Activated CD4-positive, alpha-beta T cell treated with anti-CD3 and anti-CD28 coated beads, Interleukin-10, Interleukin-2, amounts not matched to agents 100 ng/mL and 50 ng/mL, durations not matched to agents 16 hours and 8 hours (primary cell): ENCODE measurements around the gene ROPN1B.
"Not testable (repeated sequence)": the region's sequence is repeated elsewhere in the genome, so short reads cannot be mapped to it uniquely, and the experiment has no call there.

Source experiments
- DNase-seq: peaks from one replicate; pipeline ENCODE4 v3.0.0-alpha.2; 2020

ROPN1B gene

DNA sequence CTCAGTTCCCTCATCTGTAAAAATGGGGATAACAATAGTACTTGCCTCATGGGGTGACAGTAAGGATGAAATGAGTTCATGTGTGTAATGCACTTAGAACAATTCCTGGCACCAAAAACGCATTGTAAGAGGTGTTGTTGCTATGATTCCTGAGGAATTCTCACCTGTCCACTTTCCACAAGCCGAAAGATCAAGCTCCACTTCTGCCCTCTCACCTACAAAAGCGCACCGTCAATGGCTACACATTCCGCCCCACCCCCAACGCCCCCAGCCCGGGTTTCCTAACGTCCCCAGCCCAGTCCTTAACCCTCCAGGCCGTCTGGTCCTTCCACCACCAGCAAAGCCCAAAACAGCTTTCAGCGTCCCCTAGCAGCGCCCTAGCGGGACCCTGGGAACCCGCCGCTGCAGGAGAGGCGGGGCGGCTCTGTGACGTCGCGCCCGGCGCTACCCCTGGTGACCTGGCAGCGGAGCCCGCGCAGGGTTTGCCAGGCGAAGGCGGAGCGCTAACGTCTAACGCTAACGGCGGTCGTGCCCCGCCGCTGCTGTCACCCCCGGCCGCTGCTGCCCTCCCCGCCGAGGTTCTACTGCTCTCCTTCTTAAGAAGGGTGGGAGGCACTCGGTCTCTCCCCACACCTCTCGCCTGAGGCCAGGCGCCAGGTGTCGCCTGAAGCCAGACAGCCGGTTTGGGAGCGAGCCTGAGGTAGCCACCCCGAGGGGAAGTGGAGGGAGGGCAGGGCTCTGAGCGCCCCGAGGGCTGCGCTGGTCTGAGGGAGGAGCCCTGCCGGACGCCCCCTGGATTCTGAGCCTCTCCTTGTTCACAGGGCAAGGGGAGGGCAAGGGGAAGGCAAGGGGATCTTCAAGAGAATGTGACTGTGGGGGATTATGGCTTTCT lies at the start of gene ROPN1B:
TSS of gene ROPN1B (plus strand) at position 478 of the 892 bp plus-strand sequence. CDS start 2,877 bp downstream, outside the sequence.
- not testable (repeated sequence) for DNase-seq

GRCh38 chr3:125920191-125920590 lies 48.8 kb upstream of the ROPN1B start:
- DNase-seq, result not testable (repeated sequence)

- DNase-seq, result not testable (repeated sequence)
Observed at GRCh38 chr3:125920751-125921279, 48.2 kb upstream of the ROPN1B start.

DNA sequence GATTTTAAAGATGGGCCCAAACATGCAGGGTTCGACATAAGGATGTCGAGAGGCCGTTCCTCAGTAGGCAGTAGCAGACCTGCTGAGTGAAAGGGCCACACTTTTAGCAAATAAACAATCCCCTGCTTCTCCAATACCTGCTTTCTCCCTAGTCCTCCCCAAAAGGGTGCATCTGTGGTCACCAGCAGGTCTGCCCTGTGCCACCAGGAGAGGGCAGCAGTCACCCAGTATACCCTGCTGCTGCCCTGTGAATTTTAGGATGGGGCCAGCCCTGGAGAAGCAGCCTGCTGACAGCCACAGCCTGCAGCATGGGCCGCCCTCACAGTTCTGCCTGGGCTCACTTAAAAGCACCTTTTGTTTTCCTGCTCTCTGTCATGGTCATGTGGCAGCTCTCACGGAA lies 47.3 kb upstream of the ROPN1B start:
- DNase-seq, result peak; percentile 66

DNA sequence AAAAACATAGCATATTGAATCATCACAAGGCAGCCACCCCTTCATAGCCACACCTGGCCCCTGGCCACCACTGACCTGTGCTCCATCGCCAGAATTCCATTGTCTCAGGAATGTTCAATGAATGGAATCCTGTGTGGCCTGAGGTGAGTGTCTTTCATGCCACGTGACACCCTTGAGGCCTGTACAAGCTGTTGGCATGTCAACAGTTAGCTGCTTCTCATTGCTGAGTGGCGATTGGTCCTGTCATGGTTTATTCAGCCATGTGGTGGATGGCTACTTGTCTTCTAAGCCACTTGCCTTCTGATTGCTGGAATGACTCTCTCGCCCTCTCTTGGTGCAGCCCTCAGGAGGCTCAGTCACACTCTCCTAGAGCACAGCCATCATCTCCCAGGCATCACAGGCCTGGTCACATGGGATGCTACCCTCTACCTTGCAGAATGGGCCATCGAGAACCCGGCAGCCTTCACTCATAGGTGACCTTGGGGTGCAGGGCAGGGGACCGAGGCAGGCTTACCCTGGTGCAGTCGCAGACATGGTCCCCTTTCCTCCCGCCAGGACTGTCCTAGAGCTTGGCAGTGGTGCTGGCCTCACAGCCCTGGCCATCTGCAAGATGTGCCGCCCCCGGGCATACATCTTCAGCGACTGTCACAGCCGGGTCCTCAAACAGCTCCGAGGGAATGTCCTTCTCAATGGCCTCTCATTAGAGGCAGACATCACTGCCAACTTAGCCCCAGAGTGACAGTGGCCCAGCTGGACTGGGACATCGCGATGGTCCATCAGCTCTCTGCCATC lies 45.5 kb upstream of the ROPN1B start:
- not testable (repeated sequence) for DNase-seq

GRCh38 chr3:125924276-125924675 lies 44.7 kb upstream of the ROPN1B start:
- DNase-seq, result not testable (repeated sequence)

- not testable (repeated sequence) for DNase-seq
Observed at GRCh38 chr3:125925727-125926126, 43.3 kb upstream of the ROPN1B start.

GRCh38 chr3:125928771-125929545 lies 40.0 kb upstream of the ROPN1B start:
- peak; percentile 67 for DNase-seq

DNA sequence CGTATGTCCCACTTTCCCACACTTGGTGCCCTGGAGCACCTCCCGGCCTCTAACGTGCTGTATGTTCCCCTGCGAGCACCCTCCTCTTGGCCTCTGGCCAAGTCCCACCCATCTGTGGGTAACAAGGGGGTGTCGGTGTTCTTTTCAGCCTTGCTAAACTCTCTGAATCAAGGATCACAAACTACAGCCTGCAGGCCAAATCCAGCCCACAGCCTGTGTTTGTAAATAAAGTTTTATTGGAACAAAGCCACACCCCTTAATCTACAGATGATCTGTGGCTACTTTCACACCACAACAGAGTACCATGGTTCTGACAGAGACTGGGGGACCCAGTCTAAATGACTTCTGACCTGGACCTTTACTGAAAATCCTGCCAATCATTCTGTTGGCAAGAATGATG lies 39.2 kb upstream of the ROPN1B start:
- not testable (repeated sequence) for DNase-seq

GRCh38 chr3:125931355-125931880 lies 37.6 kb upstream of the ROPN1B start:
- not testable (repeated sequence) for DNase-seq

DNA sequence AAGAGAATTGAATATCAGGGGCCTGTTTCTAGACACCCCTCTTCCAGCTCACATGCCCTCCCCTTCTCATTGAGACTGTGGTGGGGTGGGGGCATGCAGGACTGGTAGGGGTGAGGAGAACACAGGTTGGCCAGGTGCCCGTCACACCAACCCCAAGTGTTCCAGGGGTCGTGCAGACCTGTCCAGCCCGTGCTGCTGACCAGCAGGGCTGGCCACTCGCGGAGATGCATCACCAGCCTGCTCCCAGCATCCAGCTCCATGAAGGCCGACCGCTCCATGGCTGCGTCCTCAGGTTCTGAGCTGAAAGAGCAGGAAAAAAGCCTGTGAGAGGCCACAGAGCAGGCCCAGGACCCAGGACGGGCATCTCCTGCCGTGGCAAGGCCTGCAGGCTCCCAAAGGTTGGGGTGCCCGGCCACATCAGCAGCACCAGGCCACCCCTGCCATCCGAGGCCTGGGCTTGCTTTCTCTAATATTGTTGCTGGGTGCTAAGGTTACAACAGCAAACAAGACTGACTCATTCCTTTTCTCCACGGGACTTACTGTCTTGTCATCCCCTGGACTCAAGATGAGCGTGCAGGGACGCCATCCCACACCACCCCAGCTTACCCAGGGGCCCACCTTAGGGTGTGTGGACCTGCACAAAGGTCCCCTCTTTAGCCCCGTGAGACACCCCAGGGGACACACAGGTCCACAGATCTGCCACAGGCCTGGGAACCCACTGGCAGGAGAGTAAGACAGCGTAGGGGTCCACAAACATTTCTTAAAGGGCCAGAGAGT lies 35.4 kb upstream of the ROPN1B start:
- not testable (repeated sequence) for DNase-seq

GRCh38 chr3:125935252-125935874 lies 33.6 kb upstream of the ROPN1B start:
- DNase-seq, result not testable (repeated sequence)

DNA sequence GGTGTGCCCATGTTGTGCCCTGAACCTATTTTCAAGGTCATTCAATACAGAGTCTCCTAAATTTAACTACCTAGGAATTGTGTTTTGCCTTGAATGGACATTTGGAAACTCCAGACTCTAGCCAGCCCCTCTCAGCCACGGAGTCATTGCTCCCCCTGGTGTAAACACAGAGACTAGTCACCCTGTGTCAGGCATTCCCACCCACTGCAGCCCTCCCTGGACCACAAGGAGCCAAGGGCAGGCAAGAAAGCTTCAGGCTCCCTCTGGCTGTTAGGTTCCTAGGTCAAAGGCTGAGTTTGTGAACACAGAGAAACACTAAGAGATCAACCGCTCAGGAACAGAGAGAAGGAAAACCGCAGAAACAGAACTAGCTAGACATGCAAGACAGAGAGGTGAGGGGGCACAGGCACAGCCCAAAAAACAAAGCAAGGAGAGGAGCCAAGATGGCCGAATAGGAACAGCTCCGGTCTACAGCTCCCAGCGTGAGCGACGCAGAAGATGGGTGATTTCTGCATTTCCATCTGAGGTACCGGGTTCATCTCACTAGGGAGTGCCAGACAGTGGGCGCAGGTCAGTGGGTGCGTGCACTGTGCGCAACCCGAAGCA lies 32.7 kb upstream of the ROPN1B start:
- DNase-seq, result not testable (repeated sequence)

GRCh38 chr3:125936891-125937290 lies 32.1 kb upstream of the ROPN1B start:
- DNase-seq, result not testable (repeated sequence)

GRCh38 chr3:125947806-125948205 lies 21.2 kb upstream of the ROPN1B start:
- DNase-seq, result not testable (repeated sequence)

DNA sequence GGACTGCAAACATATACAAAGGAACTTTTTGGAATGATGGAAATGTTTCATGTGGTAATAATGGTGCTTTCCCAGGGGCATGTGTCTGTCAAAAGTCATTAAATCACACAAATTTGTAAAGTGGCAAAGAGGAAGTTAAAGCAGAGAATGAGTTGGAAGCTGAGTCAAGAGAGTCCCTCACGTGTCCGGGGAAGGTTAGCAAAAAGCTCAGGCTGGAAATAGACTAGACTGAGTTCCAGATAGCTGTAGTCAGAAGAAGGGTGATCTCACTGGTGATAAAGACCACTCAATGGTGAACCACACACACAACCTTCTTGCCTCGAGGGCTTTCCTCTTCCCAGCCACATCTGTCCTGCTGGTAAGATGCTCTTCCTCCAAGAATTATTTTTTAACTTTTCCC lies 20.1 kb upstream of the ROPN1B start:
- DNase-seq, result not testable (repeated sequence)

DNA sequence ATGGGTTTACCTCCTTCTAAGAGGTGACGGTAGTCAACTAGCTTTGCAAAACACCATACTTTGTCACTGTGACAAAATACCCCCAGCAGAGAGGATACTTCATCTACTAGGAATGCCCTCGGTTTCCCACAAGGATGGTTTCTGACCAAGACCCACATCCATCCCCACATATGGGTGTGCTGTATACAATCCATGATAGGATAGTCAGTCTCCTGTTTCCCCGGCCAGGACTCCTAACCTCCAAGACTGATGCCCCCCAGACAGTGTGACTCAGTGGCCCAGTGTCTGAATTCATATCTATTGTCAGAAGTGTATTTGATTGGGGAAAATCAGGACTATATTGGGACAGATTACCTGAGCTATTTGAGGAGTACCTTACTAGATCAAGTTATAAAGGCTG lies 17.8 kb upstream of the ROPN1B start:
- not testable (repeated sequence) for DNase-seq

GRCh38 chr3:125957020-125957419 lies 12.0 kb upstream of the ROPN1B start:
- DNase-seq, result not testable (repeated sequence)

- DNase-seq, result no peak
Observed at GRCh38 chr3:125957674-125958510, 11.1 kb upstream of the ROPN1B start.
